Measurements from ENCODE around the gene ZNF526. TPM values are rescaled to one million over a fixed set of nuclear protein-coding genes. Genes with fewer than 3 reads are reported as not detected.

ZNF526 gene, protein sequence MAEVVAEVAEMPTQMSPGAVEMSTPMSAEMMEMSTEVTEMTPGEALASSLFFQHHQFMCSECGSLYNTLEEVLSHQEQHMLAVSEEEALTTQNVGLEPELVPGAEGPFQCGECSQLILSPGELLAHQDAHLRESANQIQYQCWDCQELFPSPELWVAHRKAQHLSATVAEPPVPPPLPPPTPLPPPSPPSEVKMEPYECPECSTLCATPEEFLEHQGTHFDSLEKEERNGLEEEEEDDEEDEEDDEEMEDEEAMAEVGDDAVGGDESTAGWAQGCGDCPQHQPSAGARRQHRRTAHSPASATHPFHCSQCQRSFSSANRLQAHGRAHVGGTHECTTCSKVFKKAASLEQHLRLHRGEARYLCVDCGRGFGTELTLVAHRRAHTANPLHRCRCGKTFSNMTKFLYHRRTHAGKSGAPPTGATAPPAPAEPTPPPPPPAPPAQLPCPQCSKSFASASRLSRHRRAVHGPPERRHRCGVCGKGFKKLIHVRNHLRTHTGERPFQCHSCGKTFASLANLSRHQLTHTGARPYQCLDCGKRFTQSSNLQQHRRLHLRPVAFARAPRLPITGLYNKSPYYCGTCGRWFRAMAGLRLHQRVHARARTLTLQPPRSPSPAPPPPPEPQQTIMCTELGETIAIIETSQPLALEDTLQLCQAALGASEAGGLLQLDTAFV
- total RNA-seq, result 10 to 100 TPM; 16.0 to 17.9 TPM

DNA sequence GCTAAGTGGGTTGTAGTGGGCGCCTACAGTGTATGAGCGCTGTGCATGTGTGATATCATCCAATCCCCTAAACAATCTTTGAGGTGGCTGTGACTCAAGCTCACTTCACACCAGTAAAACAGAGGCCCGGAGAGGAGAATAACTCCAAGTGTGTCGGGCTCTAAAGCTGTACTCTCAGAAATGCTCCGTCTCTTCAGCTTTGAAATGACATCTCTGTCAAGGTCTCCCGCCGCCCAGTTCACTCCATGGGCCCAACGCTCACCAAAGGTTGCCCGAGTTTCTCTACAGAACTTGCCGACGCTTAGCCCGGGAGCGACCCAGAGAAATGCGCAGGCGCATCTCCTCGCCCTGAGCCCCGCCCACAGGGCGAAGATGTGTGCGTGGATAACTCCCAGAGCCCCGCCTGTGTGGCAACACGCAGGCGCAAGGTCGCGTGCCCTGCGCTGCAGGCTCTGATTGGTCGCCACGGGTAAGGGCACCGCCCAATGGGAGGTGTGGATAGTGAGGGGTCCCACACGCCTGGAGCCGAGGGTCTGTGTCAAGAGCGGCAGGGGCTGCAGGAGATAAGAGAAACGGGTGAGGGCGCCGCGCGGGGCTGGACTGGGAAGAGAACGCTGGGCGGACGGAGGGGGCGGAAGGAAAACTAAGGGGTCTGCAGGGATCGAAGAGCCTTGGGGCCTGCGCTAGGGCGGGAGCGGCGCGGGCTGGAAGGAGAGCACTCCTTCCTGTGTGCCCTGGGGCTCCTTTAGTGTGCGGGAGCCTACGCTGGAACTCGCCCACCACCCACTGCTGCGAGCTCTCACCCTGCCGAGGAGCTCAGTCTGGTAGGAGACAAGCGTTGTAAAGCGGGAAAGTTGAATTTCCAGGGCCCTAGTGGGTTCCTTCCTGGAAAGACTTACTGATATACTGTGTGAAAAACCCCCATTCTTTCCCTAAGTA is at the start of gene ZNF526:
Gene ZNF526 (plus strand): TSS at position 501 of the 939 bp plus-strand sequence. CDS start 4,092 bp downstream, outside the sequence.

DNA sequence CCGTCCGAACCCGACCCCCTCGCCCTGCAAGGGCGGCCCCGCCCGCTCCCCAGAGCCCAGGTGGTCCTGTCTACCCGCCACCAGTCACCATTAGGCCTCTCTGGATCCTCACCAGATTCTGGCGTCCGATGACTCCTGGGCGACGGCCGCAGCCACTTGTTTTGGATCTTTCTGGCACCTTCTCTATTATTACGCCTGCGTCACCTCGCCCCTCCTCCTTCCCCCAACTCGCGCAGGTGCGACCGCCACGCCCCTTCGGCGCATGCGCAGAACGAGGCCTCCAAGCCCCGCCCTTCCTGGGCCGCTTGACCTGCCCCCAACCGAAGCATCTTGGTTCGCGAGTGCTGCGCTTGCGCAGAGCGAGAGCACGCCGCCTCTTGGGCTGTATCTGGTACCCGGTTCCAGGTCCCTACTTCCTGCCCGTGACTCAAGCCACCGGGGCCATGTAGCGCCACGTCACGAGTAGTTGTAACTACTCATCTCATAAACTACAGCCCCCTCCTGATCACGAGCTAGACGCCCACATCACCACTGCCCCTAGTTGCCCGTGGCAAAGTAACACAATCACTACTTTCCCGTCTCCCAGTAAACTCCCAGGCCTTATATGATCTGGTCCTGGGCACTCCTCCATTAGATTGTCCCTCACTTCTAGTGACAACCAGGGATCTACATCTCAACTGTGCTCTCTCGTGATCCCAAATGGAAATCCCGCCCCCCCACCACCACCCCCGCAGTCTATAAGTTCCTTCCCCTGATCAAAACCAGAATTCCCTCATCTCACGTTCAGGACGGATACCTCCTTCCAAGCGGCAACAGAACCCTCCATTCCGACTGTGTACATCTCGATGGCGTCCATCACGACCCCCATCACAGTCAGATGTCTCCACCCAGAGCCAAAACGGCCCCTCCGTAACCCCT is 2.3 kb upstream of the ZNF526 start, which contains the start of gene DEDD2:
Gene DEDD2 (minus strand): TSS at position 158 of the 918 bp plus-strand sequence. CDS start 670 bp downstream, outside the sequence.

DNA sequence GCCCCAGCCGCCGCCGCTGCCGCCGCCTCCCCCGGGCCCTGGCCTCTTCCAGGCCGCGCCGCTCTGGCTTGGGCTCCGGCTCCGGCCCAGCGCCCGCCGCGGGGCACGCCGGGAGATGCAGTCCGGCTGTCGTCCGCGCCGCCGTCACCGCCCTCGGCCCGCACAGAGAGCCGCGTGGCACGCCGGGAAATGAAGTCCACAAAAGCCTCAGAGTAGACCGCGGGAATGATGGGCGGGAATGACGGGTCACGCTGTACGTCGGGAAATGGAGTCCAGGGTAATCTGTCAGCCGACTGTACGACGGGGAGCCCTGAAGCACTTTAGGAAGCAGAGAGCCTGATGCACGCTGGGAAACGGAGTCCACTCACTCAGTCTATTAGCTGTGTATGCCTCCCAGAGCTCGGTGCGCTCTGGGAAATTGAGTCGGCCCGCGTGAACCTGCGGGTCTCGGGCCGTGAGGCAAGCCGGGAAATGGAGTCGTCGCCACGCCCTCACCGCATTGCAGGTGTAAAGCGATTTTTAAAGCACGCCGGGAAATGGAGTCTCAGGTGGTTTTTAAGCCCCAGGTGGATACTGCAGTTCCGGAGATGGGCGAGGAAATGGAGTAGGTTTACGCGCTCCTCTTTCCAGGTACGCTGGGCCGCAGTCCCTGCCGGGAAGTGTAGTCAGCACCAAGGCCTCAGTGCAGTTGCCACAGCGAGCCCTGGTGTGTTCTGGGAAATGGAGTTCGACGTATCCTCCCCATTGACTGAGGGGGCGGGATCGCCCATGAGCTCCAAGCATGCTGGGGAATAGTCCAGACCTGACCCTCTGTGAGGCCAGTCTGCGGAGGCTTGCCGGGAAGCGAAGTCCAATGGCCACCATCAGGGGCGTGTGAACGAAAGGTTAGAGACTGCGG is 22.6 kb downstream of the ZNF526 start, which contains the start of gene GSK3A:
Gene GSK3A (minus strand): TSS at position 91 of the 898 bp plus-strand sequence. CDS start 137 bp downstream, outside the sequence.

DNA sequence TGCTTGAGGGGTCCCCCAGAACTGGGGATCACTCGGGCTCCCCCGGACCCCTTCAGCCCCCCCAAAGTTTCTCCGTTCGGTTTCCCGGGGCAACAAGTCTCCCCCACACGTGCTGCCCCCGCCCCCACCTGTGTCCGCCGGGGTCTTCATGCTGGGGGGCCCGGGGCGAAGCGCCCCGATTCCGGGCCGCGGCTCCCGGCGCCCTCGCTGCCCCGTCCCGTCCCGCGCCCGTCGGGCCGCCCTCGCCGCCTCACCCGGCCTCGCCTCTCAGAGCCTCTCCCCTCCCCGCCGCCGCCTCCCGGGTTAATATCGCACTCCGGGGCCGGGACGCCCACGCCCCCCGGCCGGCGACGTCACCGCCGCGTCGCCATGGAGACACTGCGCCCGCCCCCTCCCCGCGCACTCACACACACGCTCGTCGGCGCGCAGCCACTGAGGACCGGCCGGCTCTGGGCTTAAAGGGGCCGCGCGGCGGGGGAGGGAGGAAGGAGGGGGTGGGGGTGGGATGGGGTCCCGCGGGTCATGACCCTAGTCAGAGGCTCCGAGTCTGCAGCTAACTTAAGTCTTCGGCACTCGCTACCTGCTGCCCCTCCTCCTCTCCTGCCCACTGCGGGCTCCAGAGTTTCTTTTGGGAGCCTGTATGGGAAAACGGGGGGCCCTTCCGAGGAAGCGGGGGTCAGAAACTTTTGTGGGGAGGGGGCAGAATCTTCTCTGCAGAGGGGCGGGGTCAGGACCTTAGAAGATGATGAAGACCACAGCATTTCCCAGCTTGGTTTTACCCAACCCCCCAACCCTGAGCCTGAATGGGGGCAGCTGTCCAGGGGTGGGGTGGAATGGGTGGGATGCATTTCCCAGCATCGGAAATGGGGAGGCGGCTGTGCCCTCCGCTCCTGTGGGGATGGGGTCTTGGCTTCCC is 35.0 kb downstream of the ZNF526 start, which contains the start of gene ERF:
Gene ERF (minus strand): TSS at position 279 of the 916 bp plus-strand sequence. CDS start 129 bp downstream, at position 150.

DNA sequence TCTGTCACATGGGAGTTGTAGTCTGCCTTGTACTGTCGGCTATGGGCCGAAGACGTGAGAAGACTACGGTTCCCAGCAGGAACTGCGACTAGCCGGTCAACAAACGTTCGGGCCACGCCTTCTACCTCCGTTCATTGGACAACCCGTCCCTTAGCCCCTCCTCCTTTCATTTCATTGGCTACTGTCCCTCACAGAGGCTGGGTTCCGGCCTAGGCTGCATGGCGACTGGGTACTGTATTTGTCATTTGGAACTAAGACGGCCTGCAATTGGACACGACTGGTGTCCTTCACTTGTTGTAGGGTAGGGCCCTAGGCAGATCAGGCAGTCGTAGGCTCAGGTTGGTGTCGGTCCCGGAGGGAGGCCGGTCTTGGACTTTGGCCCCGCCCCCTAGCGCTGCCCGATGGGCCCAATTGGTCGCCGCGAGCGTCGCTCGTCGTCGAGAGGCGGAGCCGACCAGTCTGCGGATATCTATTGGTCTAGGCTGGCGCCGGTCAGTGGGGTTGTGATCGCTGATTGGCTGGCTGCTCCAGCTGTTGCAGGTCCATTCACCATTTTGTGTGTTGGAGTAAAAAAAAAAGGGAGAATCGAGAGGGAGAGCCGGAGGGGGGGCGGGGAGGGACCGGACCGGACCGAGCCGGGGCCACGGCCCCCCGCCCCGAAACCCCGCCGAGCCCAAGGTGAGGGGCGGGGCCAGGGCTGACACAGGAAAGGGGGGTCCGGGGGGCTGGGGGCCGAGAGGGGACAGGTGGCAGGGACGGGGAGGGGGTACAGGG is 48.8 kb downstream of the ZNF526 start, which contains the start of gene CIC:
Gene CIC (plus strand): TSS at position 549 of the 774 bp plus-strand sequence. CDS start 2,532 bp downstream, outside the sequence.

Other genes starting within 250 kb of the ZNF526 start
- 1 to 10 TPM; 1.2 to 1.3 TPM for gene ATP1A3, start 226.1 kb upstream of the ZNF526 start, total RNA-seq
- gene GRIK5, start 150.1 kb upstream of the ZNF526 start, total RNA-seq, result under 1 TPM; 0.38 to 0.67 TPM
- 10 to 100 TPM; 13.5 to 14.6 TPM for gene ZNF574, start 144.1 kb upstream of the ZNF526 start, total RNA-seq
- 10 to 100 TPM; 24.0 to 24.7 TPM for gene POU2F2, start 87.9 kb upstream of the ZNF526 start, total RNA-seq
- 10 to 100 TPM; 46.1 to 46.3 TPM for gene DEDD2, start 2.6 kb upstream of the ZNF526 start, total RNA-seq
- gene GSK3A, start 22.3 kb downstream of the ZNF526 start, total RNA-seq, result 10 to 100 TPM; 40.7 to 45.7 TPM
- 10 to 100 TPM; 49.0 to 50.2 TPM for gene ERF, start 34.8 kb downstream of the ZNF526 start, total RNA-seq
- 10 to 100 TPM; 81.9 to 86.6 TPM for gene CIC, start 48.9 kb downstream of the ZNF526 start, total RNA-seq
- gene PRR19, start 81.8 kb downstream of the ZNF526 start, total RNA-seq, result under 1 TPM; 0.30 to 0.39 TPM
- 10 to 100 TPM; 36.5 to 39.0 TPM for gene PAFAH1B3, start 82.3 kb downstream of the ZNF526 start, total RNA-seq
- under 1 TPM in 1 of 2 experiments, not detected in 1; 0.31 TPM for gene TMEM145, start 93.0 kb downstream of the ZNF526 start, total RNA-seq
- 1 to 10 TPM; 4.4 to 4.9 TPM for gene MEGF8, start 105.3 kb downstream of the ZNF526 start, total RNA-seq
- gene CNFN, start 170.0 kb downstream of the ZNF526 start, total RNA-seq, result under 1 TPM in 1 of 2 experiments, not detected in 1; 0.51 TPM
- gene LIPE, start 207.1 kb downstream of the ZNF526 start, total RNA-seq, result 10 to 100 TPM; 27.0 to 32.9 TPM
- gene CXCL17, start 222.6 kb downstream of the ZNF526 start, total RNA-seq, result not detected

Measured in activated naive CD4-positive, alpha-beta T cell treated with anti-CD3 and anti-CD28 coated beads, Interleukin-2, amount 10 ng/mL, durations not matched to agents 5 hours and 36 hours (primary cell).